SK-N-SH (cell line): ENCODE results near the gene KIFAP3. TPM values are rescaled to one million over a fixed set of nuclear protein-coding genes. Genes with fewer than 3 reads are reported as not detected.
A peak's percentile ranks its signal among the peaks of the same experiment; 100 is the strongest.

Source experiments
- CTCF ChIA-PET: fragments of 300-600, 350-600 bp; formaldehyde crosslinking; extraction: SDS; loops from one replicate; lab custom pipeline; 2021; lab: Yijun Ruan, JAX
- POLR2A ChIA-PET: fragments of 350-600 bp; sonication (Branson Sonifier 250); formaldehyde crosslinking; extraction: SDS; loops from one replicate; lab custom pipeline; 2020; ENCODE audit warnings: antibody characterized with exemption, inconsistent platforms; lab: Yijun Ruan, JAX
- DNase-seq: peaks from one replicate; pipeline ENCODE4 v3.0.0; 2012
- H2AFZ ChIP-seq: fragments of 200-600 bp; sonication (generic); 2 replicates; pipeline ENCODE4 v1.8.1; 2016; ENCODE audit warnings: antibody characterized with exemption, mild to moderate bottlenecking, low read depth
- H3F3A ChIP-seq: fragments of 200-600 bp; sonication (generic); replicated peaks from 2 replicates; pipeline ENCODE3; 2016; ENCODE audit warnings: antibody characterized with exemption, mild to moderate bottlenecking; ENCODE audit not compliant: insufficient read depth
- H3K27ac ChIP-seq, 2 experiments: fragments of 200-500 bp in 1 of 2; fragments of 200-600 bp in 1 of 2; sonication (Bioruptor generic) in 1 of 2; sonication (generic), shearing (Covaris generic) in 1 of 2; 2 replicates each; pipeline versions ENCODE4 v1.5.1 to v1.6.1; 2014 to 2016; ENCODE audit warnings: low read depth in 2 of 2, inconsistent platforms in 1 of 2, low read length in 1 of 2, mild to moderate bottlenecking in 1 of 2, mixed read lengths in 1 of 2
- H3K27me3 ChIP-seq: fragments of 200-600 bp; sonication (generic), shearing (Covaris generic); 2 replicates; pipeline ENCODE4 v1.6.1; 2016; ENCODE audit warnings: mixed run types; ENCODE audit not compliant: insufficient read depth
- H3K36me3 ChIP-seq, 2 experiments: fragments of 200-500 bp in 1 of 2; fragments of 200-600 bp in 1 of 2; sonication (Bioruptor generic) in 1 of 2; sonication (generic) in 1 of 2; replicated peaks in 1 of 2; 2 replicates each; pipeline versions ENCODE3 to v1.5.1; 2014 to 2016; ENCODE audit warnings: low read length in 1 of 2, mild to moderate bottlenecking in 1 of 2; ENCODE audit not compliant: insufficient read depth in 2 of 2, control insufficient read depth in 1 of 2
- H3K4me1 ChIP-seq, 2 experiments: fragments of 200-500 bp in 1 of 2; fragments of 200-600 bp in 1 of 2; sonication (Bioruptor generic) in 1 of 2; sonication (generic), shearing (Covaris generic) in 1 of 2; 2 replicates each; pipeline versions ENCODE4 v1.5.1 to v1.6.1; 2014 to 2016; ENCODE audit warnings: low read depth in 1 of 2, low read length in 1 of 2, mixed run types in 1 of 2; ENCODE audit not compliant: insufficient read depth in 2 of 2, control insufficient read depth in 1 of 2
- H3K4me2 ChIP-seq: fragments of 200-600 bp; sonication (generic), shearing (Covaris generic); 2 replicates; pipeline ENCODE4 v1.6.1; 2017; ENCODE audit warnings: mixed run types
- H3K4me3 ChIP-seq, 2 experiments: fragments of 200-500 bp in 1 of 2; fragments of 200-600 bp in 1 of 2; sonication (Bioruptor generic) in 1 of 2; sonication (generic), shearing (Covaris generic) in 1 of 2; 2 replicates each; pipeline versions ENCODE4 v1.5.1 to v1.8.1; 2014 to 2016; ENCODE audit warnings: low read depth in 2 of 2, inconsistent platforms in 1 of 2, low read length in 1 of 2, mild to moderate bottlenecking in 1 of 2, mixed read lengths in 1 of 2, moderate library complexity in 1 of 2
- H3K79me2 ChIP-seq: fragments of 200-600 bp; sonication (generic); 2 replicates; pipeline ENCODE4 v1.8.1; 2017; ENCODE audit warnings: mild to moderate bottlenecking; ENCODE audit not compliant: insufficient read depth
- H3K9ac ChIP-seq: fragments of 200-600 bp; sonication (generic); 2 replicates; pipeline ENCODE4 v1.6.1; 2017; ENCODE audit warnings: mixed run types
- H3K9me2 ChIP-seq: fragments of 200-600 bp; sonication (generic); 2 replicates; pipeline ENCODE4 v1.6.1; 2017; ENCODE audit warnings: mixed run types
- H3K9me3 ChIP-seq: fragments of 200-600 bp; sonication (generic); 2 replicates; pipeline ENCODE4 v1.6.1; 2017; ENCODE audit warnings: mixed run types, mild to moderate bottlenecking, moderate library complexity
- H4K20me1 ChIP-seq: fragments of 200-600 bp; sonication (generic); 2 replicates; pipeline ENCODE4 v1.6.1; 2017; ENCODE audit warnings: mild to moderate bottlenecking, mixed run types; ENCODE audit not compliant: insufficient read depth
- EP300 ChIP-seq, 2 experiments: IDR thresholded peaks; 2 replicates each; pipeline versions ENCODE4 v1.4.0 to v1.6.1; 2012; ENCODE audit warnings: borderline replicate concordance in 1 of 2, low read depth in 1 of 2, low read length in 1 of 2
- EZH2phosphoT487 ChIP-seq: fragments of 200-600 bp; sonication (generic); IDR thresholded peaks from 2 replicates; pipeline ENCODE4 v1.6.1; 2017; ENCODE audit warnings: low read depth, mixed run types, mild to moderate bottlenecking, antibody characterized with exemption, moderate library complexity, borderline replicate concordance
- FOSL2 ChIP-seq: IDR thresholded peaks from 2 replicates; pipeline ENCODE4 v1.4.0; 2012; ENCODE audit warnings: low read depth, mild to moderate bottlenecking, moderate library complexity, borderline replicate concordance
- FOXM1 ChIP-seq: IDR thresholded peaks from 2 replicates; pipeline ENCODE4 v1.4.0; 2012; ENCODE audit warnings: low read depth, mild to moderate bottlenecking
- GABPA ChIP-seq: IDR thresholded peaks from 2 replicates; pipeline ENCODE4 v1.4.0; 2012; ENCODE audit warnings: low read depth, mild to moderate bottlenecking
- JUND ChIP-seq: IDR thresholded peaks from 2 replicates; pipeline ENCODE4 v1.4.0; 2012
- MAX ChIP-seq: IDR thresholded peaks from 2 replicates; pipeline ENCODE4 v1.4.0; 2012; ENCODE audit warnings: low read depth
- MXI1 ChIP-seq: IDR thresholded peaks from 2 replicates; pipeline ENCODE4 v1.6.1; 2012; ENCODE audit warnings: mild to moderate bottlenecking, low read depth, low read length, improper control_type of control experiment
- NFIC ChIP-seq: IDR thresholded peaks from 2 replicates; pipeline ENCODE4 v1.4.0; 2012; ENCODE audit warnings: borderline replicate concordance
- PBX3 ChIP-seq: IDR thresholded peaks from 2 replicates; pipeline ENCODE4; 2012
- POLR2AphosphoS5 ChIP-seq: IDR thresholded peaks from 2 replicates; pipeline ENCODE4 v1.6.1; 2012; ENCODE audit warnings: low read depth, low read length
- RAD21 ChIP-seq: IDR thresholded peaks from 2 replicates; pipeline ENCODE4 v1.6.1; 2012; ENCODE audit warnings: mild to moderate bottlenecking, low read length
- RCOR1 ChIP-seq: fragments of 150-350 bp; IDR thresholded peaks from 2 replicates; pipeline ENCODE4 v1.6.1; 2017; ENCODE audit warnings: antibody characterized with exemption, low read length
- RFX5 ChIP-seq: IDR thresholded peaks from 2 replicates; pipeline ENCODE4 v1.6.1; 2012; ENCODE audit warnings: mild to moderate bottlenecking, improper control_type of control experiment, low read length
- RXRA ChIP-seq: IDR thresholded peaks from 2 replicates; pipeline ENCODE4 v1.4.0; 2012; ENCODE audit warnings: low read depth, mild to moderate bottlenecking, borderline replicate concordance
- SMC3 ChIP-seq: IDR thresholded peaks from 2 replicates; pipeline ENCODE4 v1.6.1; 2012; ENCODE audit warnings: low read depth, low read length, improper control_type of control experiment
- TAF1 ChIP-seq: IDR thresholded peaks from 2 replicates; pipeline ENCODE4 v1.6.1; 2012; ENCODE audit warnings: low read depth, mild to moderate bottlenecking, low read length, moderate library complexity, borderline replicate concordance
- TCF12 ChIP-seq: IDR thresholded peaks from 2 replicates; pipeline ENCODE4 v1.4.0; 2012
- TEAD4 ChIP-seq: IDR thresholded peaks from 2 replicates; pipeline ENCODE4 v1.4.0; 2012; ENCODE audit warnings: mild to moderate bottlenecking, borderline replicate concordance; ENCODE audit not compliant: insufficient read depth
- USF1 ChIP-seq: IDR thresholded peaks from 2 replicates; pipeline ENCODE4 v1.4.0; 2012; ENCODE audit warnings: low read depth, borderline replicate concordance
- USF2 ChIP-seq: fragments of 150-350 bp; IDR thresholded peaks from 2 replicates; pipeline ENCODE4 v1.6.1; 2017; ENCODE audit warnings: antibody characterized with exemption, low read length, low read depth, borderline replicate concordance
- YY1 ChIP-seq: IDR thresholded peaks from 2 replicates; pipeline ENCODE4 v1.4.0; 2012; ENCODE audit warnings: low read depth, mild to moderate bottlenecking
- WGBS: methylation state at CpG from one replicate; pipeline ENCODE4 v1.1.6; 2017; ENCODE audit warnings: low lambda C conversion rate; 5-methylcytosine and 5-hydroxymethylcytosine counted together
- polyA plus RNA-seq, 3 experiments: library from polyadenylated mRNA; depleted of rRNA; stranded (reverse); fragments of >200 nt; gene quantifications; 2 replicates each; pipeline ENCODE4 v1.2.3, GENCODE V29; 2012

Gene KIFAP3
- polyA plus RNA-seq, 1 of the 3 experiments (the other 2 are of a cell fraction): 10.7 TPM

- Histone ChIP-seq H3K9me3 (no peaks in the 10 kb centered on the region), H4K20me1 (no peaks in the 10 kb centered on the region), H3K4me2 (peak overlapping the region; percentile 50; the same call in 1 of the 2 replicates), H3K4me3 (no peak overlapping the region), H3F3A (peaks cover 42% of the 10 kb centered on the region), H3K9me2 (no peaks in the 10 kb centered on the region), H3K79me2 (peaks cover 30% of the 10 kb centered on the region), H3K4me1 (peaks cover 4 to 35% of the 10 kb centered on the region in 2 experiments; a peak in 3 of 4 replicates), H3K27ac (peak overlapping the region; percentile 80 to 83; a peak in 3 of 4 replicates), H3K27me3 (no peaks in the 10 kb centered on the region), H2AFZ (no peak overlapping the region), H3K9ac (peak overlapping the region; percentile 27; the same call in 1 of the 2 replicates), H3K36me3 (peaks cover 59 to 63% of the 10 kb centered on the region in 2 experiments)
- TF ChIP-seq RAD21 (no peak), TCF12 (peak; percentile 96), EZH2phosphoT487 (no peak), EP300 (IDR thresholded peaks at IDR 0.05; ENCODE audit: borderline replicate concordance in 1 of 2, low read depth in 1 of 2, low read length in 1 of 2) (peak; percentile 33 to 89; a peak in 2 of 4 replicates), FOXM1 (peak; percentile 44; the same call in 1 of the 2 replicates), GABPA (no peak), TEAD4 (peak; percentile 87), NFIC (peak; percentile 72), PBX3 (peak; percentile 82), RFX5 (no peak), SMC3 (no peak), USF1 (no peak), MAX (peak; percentile 76), USF2 (no peak), MXI1 (no peak), YY1 (no peak), JUND (peak; percentile 88), RCOR1 (no peak), FOSL2 (peak; percentile 95), POLR2AphosphoS5 (peak; percentile 59; the same call in 1 of the 2 replicates), RXRA (peak; percentile 78; the same call in 1 of the 2 replicates), TAF1 (no peak)
- DNase-seq: no peak
- ChIA-PET CTCF (no interaction called here), POLR2A (no interaction called here)
- WGBS: 54% methylated on average over 3 of the region's 3 CpGs
These were observed 200.3 kb downstream of the KIFAP3 start for GRCh38 chr1:169874229-169874628.
